Left cardiac atrium (tissue), 4 donors: ENCODE data around the gene IL16. TPM values are rescaled to one million over a fixed set of nuclear protein-coding genes. Genes with fewer than 3 reads are reported as not detected.
"Not testable (repeated sequence)": the region's sequence is repeated elsewhere in the genome, so short reads cannot be mapped to it uniquely, and the experiment has no call there.

Source experiments
- ATAC-seq, 2 donors: fragments of 200-7000 bp; cut with Tn5 transposase; one replicate each; pipeline ENCODE4 v1.9.1; 2020; ENCODE audit warnings: mild to moderate bottlenecking in 2 of 2, moderate library complexity in 2 of 2
- DNase-seq: peaks from one replicate; pipeline ENCODE4 v3.0.0-alpha.2; 2020
- intact Hi-C, 2 donors: fragments of 100-400 bp; cut with DNase I; formaldehyde crosslinking; loops; one replicate each; pipeline versions ENCODE4 v1.14.1 to v1.15.1; 2022 to 2023
- total RNA-seq, 2 donors: library from RNA; stranded (reverse); fragmentation: NEBNext Ultra II Directional; extraction: Animal tissue kit (Norgen Biotek cat#: 25700); gene quantifications; one replicate each; pipeline ENCODE4 v1.2.1, GENCODE V29; 2021
- donor health status: DM: no; HTN: yes; CAD: no.
- donor health status: DM: no; HTN: yes; CAD: no; lungs with severe emphysema.
- donor health status: DM: yes; HTN: yes; CAD: no.
- donor health status: Dilated cardiomyopathy.

Gene IL16
- total RNA-seq, 2 donors from 2014 or later = 4.7 to 10.1 TPM

DNA sequence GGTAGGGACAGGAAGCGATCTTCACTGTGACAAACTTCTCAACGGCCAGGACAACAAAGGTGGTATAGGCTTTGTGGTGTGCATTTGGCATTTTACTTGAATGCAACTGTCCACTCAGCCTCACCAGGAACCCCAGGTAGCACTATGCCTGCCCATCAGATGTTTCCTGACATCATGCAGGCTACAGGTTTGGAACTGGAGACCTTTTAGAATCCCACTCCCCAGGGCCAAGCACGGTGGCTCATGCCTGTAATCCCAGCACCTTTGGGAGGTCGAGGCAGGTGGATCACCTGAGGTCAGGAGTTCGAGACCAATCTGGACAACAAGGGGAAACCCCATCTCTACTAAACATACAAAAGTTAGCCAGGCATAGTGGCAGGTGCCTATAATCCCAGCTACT is 117.7 kb downstream of the IL16 start:
- ATAC-seq (no peak), DNase-seq (no peak)
- intact Hi-C loops = no loop called here

DNA sequence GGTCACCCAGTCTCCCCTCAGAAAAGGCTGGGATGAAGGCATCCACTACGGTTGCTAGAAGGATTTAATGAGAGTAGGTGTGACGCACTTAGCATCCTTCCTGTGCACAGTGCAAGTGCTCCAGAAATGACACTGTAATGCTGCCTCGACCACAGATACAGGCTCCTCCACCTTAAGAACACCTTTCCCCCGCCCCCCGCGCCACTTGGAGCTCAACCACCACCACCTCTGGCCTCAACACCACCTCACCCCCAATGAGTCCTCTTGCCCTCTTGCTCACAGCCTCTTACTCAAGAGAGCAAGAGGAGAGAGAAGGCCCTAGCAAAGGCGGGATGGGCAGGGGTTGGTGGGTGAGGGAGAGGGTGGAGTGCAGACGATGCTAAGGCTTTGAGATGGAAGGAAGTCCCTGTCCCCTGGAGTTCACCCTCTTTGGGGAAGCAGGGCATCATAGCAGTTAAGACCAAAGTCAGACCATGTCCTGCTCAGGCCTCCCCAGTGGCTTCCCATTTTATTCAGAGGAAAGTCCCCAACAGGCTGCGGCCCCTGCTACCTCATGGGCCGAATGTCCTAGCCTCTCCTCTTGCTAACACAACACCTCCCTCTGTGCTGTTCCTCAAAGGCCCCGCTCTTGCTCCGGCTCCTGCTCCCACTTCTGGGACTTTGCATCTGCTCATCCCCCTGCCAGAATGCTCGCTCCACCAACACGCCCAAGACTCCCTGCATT is 118.9 kb downstream of the IL16 start:
- ATAC-seq (no peak), DNase-seq (no peak)
- intact Hi-C loops = no loop called here

DNA sequence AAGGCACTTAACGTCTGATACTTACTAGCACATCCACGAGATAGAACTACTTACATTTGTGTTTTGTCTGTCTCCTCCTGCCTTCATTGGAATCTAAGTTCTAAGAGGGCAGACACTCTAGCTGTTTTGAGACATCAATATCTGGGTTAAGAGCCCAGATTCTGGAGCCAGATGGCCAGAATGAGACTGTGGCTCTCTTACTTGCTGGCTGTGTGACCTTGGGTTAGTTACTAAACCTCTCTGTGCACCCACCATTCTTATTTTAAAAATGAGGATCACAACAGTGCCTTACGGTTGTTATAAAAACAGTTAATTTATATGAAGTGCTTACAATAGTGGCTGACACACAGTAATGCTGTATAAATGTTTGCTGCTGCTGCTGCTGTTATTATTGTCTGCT is 119.6 kb downstream of the IL16 start:
- intact Hi-C loops = no loop called here
- ATAC-seq = no peak
- DNase-seq = no peak

DNA sequence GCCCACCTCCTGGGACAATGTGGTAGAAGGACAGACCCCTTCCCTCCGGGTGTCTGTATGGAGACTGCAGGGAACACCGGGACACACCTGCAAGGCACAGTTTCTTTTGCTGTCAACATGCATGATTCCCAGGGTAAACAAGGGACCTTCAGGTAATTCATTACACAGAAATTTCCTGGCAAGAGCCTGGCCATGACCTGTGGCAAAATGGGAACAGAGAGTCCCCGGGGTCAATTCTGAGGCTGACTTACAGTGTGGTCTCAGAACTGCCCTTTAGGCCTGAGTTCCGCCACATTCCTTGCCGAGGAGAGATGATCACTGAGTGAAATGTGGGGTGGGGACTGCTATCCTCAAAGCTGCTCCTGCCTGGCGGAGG is 121.0 kb downstream of the IL16 start:
- ATAC-seq (no peak), DNase-seq (no peak)
- intact Hi-C loops = no loop called here

DNA sequence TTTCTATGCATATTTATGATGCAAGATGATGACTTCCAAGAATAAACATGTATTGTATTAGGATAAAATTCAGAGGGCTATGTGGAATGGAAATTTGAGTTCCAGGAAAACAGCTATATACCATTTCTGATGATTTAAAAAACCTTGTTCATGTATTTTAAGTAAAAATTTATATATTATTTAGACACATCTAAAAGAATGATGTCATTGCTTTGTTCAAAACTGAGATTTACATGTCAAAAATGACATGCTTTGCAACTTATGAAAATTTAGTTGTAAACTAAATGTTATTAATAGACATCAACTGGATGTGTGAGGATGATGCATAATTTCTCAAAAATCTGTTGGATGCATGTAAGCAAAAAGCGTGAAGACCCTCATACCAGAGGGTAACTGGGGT is 125.0 kb downstream of the IL16 start:
- no peak for ATAC-seq
- no peak for DNase-seq
- intact Hi-C loops = no loop called here

DNA sequence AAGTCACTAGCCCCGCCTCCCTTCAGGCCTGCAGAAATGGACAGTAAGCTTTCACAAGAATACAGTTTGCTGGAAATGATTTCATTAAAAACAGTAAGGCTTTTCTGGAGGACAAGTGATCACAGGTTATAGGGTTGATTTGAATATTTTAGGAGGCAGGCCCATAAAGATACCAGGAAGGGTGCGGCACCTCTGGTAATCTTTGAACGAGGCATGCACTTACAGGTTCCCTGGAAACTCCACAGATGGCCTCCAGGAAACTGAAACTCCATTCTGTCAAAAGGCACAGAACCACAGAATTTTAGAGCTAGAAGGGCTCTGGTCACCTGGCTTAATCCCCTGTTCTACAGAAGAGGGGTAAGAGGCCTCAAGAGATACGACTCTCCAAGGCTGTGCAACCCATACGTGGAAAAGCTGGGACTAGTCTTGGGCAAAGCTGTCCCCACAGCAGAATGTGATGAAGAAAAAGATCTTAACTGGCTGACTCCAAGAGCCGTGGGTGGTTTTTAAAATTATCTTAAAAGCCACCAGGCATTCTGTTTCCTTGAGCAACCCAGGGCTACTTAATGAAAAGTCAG is 126.1 kb downstream of the IL16 start:
- ATAC-seq = no peak
- DNase-seq = no peak
- intact Hi-C loops = no loop called here

DNA sequence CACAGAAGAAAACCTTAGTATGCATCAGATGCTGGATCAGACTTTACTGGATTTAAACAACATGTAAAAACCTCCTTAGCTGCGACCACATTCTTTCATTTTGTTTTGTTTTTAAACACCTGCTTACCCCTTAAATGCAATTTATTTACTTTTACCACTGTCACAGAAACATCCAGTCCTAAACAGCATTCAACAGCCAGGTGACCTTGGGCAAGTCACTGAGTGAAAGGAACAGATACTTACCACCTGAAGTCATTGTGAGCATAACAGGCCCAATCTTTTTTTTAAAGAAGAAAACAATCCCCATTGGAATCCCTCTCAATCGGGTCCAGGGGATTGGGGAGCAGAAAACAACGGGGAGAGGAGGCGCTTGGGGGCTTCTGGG is 126.9 kb downstream of the IL16 start:
- DNase-seq = no peak
- intact Hi-C loops = no loop called here
- no peak for ATAC-seq

DNA sequence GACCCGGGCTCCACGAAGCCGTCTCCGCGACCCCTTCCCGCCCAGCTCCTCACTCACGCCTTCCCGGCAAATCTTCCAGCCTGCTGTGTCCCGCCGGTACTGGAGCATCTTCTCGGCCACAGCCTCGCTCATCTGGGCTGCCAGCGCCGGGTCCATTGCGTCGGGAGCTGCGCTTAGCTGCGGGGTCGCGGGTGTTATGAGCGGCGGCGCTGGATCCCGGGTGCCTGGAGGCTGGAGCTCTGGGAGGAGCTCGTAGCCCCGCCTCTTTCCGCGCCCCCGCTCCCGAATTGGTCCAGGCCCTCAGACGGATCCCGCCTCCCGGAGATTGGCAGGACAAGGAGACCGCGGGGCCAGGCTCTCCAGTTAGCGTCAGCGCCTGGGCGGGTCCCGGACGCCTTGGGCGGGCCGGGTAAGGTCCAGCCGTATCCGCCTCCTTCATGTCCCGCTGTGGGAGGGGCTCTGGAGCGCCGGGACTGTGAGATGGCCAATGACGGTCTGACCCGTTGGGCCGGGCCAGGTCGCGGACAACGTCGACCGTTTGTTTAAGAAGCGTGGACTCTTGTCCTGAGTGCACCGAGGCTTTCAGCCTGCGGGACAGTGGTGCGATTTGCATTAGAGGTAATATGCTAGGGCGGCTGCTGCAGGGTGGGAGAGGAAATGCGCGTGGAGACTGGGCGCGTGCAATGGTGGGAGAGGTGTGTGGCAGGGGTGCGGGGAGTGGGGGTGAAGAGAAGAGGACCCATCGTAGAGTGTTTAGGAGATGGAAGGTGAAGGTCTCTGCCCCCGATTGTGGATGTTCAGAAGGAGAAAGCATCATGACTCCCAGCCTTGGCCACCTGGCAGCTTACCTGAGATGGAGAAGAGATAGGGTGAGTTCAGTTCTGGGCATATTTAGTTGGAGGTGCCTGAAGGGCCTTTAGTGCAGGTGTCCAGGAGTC is 127.5 kb downstream of the IL16 start, which contains the start of gene STARD5:
Gene STARD5 (minus strand): TSS at position 198 of the 938 bp plus-strand sequence. CDS start 42 bp downstream, at position 156.
- intact Hi-C loops = no loop called here
- peak; percentile 100 for ATAC-seq

DNA sequence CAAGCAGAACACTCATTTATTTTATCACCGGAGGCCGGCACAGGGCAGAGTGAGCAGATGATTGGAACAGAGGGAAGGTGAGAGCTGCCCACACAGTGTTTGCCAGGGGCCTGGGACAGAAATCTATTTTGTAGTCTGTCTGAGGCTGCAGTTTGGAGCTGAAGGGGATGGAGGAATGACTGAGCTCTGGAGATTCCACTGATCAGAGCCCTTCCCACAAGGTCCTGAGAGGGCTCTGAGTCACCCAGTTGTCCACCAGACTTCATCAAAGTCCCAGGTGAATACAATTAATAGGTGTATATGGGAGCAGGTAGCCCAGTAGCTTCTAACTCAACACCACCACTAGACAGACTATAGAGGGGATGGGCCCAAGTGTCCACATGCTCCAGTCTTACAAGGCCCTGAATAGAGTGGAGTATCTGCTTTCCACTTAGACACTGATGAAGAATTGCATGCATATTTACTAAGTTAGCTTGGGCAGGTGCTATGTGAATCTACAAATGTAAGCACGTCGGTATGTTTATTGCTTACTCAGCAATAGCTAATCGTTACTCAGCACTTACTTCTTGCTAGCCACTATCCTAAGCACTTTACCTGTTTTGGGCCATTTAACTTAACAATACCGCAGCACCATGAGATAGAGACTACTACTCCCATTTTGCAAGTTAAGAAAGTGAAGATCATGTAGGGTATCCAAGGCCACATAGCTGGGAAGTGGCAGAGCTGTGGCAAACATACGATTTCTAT is 130.0 kb downstream of the IL16 start:
- DNase-seq (no peak), ATAC-seq (no peak)
- intact Hi-C loops = no loop called here

More for the DNA sequence above, 127.5 kb downstream of the IL16 start, which contains the start of gene STARD5:
- peak; percentile 100 for DNase-seq

DNA sequence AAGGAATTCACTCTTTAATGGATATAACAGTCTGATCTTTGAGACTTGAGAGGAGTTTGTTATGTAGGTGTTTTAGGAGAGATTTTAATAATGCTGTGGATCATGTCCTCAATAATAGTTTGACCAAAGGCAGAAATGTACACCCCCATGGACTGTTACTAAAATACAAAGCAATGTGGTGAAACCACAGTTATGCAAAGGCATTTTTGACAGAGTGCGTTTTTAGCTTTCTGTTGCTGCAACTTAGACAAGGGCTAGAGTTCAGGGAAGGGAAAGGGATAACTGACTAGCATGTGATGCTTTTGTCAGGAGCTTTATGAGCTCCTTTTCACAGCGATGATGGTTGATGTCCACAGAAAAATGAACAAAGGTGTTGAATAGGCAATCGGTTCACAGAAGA is 130.8 kb downstream of the IL16 start:
- intact Hi-C loops = no loop called here
- DNase-seq = no peak
- no peak for ATAC-seq

DNA sequence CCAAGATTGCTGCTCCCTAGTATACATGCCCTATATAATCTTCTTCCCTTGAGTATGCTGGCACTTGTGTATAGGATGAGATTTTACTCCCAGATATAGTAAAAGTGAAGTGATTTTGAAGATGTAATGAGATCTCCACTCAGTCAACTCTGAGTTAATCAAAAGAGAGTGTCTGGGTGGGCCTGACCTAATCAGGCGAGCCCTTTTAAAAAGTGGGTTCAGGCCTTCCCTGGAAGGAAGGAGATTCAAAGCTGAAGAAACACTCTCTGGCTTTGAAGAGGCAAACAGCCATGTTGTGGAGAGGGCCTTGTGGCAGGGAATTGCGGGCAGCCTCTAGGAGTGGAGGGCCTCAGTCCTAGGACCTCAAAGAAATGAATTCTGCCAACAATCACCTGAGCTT is 132.8 kb downstream of the IL16 start:
- no peak for ATAC-seq

DNA sequence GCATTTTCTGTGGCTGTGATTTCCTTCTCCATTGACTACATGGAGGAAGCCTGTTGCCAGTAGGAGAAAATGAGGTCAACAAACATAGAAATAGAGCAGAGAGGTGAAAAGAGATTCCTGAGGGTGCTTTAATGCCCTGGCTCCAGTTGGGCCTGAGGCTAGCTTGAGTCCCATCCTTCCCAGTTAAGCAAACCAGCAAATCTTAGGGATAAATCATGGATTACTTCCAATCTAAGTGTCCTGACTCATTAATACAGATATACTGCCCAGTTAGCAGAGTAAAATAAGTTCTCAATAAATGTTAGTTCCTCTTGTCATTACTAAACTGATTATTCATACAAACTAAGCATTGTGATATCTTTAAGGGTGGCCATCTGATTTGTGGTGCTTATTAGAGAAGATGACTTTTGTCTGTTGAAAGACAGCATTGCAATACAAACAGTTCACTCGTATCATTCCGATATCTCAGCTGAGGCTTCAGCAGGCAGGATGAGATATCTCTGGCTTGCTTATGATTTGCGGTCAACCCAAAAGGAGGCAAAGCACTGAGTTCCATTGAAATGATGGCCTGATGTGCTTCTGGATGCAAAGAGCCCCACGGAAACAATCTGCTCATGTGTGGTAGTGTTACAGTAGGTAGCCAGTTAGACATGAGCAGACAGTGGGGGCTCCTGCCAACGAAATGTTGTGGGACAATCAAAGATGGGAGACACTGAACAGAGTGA is 133.8 kb downstream of the IL16 start:
- ATAC-seq (no peak), DNase-seq (no peak)
- intact Hi-C loops = loop anchor here in 1 of 2 donors (10.0 kb wide), 1 partner anchor 46 kb away; no protein-coding TSS in a partner anchor

More for the DNA sequence above, 132.8 kb downstream of the IL16 start:
- intact Hi-C loops = no loop called here
- DNase-seq = no peak

DNA sequence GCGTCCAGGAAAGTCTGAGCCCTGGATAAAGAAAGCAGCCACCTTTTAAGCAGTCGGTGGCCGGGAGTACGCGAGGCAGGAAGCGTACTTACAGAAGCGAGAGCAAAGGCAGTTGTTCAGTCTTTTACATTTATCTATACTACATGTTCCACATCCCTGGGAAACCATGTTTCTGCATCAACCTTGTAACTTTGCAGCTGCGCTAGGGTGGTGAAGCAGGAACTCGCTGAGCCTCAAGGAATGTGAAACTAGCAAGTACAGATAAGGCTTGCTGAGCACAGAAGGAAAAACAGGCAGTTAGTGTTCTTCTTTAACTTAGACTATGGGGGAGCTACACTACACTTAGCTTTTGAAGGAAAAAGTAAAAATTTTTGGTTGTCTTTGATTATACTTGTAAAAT is 134.5 kb downstream of the IL16 start:
- intact Hi-C loops = loop anchor here in 1 of 2 donors (10.0 kb wide), 1 partner anchor 46 kb away; no protein-coding TSS in a partner anchor
- not testable (repeated sequence) for DNase-seq, ATAC-seq

DNA sequence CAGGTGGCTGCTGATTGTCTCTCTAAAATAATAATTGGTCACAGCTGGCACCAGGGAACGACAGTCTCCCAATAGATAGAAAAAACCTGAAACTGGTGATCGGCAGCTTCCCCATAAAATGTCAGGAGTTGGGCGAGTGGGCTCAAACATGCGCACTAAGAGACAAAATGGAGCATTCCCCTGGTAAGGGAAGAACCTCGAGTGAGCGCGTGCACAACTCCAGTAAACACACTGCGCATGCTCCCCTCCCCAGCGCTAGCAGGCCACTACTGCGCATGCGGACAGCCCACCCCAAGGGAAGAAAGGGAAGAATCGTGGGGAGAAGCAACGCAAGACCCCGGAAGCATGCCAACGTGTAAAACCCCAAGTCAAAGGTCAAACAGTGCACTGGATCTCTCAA is 134.9 kb downstream of the IL16 start:
- DNase-seq (no peak), ATAC-seq (no peak)
- intact Hi-C loops = loop anchor here in 1 of 2 donors (10.0 kb wide), 1 partner anchor 47 kb away; no protein-coding TSS in a partner anchor

DNA sequence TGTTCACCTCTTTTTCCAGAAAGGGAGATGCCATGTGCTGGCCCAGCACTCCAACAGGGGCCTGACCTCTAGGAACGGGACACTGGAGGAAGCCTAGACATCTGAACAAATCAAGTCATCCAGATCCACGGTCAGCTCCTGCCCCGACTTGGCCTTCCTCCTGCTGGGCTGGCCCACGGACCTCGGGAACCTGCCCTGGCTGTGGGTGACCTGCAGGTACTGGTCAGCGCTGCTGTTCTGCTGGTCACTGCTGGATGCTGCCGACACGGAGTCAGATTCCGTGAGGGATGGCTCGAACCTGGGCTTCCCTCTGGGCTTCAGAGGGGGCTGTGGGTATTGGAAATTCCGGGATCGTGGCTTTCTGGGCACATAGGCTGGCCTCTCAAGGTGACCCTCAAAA is 135.6 kb downstream of the IL16 start:
- ATAC-seq (no peak), DNase-seq (no peak)
- intact Hi-C loops = loop anchor here in 1 of 2 donors (10.0 kb wide), 1 partner anchor 48 kb away; no protein-coding TSS in a partner anchor

DNA sequence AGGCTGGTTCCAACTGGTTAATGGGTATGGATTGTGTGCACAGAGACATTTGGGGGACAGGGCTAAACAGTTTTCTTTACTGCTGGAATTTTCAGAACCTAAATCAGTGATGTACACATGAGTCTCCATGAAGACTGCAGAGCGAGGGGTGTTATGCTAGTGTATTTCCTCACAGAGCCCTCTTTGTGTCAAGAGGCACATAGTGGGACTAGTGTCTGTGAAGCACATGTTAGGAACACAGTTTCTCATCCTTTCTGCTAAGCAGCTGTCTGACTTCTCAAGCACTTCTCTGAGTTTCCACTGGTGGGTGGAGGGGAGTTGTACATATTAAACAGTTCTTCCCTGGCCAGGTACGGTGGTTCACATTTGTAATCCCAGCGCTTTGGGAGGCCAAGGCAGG is 136.7 kb downstream of the IL16 start:
- ATAC-seq (no peak), DNase-seq (no peak)
- intact Hi-C loops = loop anchor here in 1 of 2 donors (10.0 kb wide), 1 partner anchor 49 kb away; no protein-coding TSS in a partner anchor

DNA sequence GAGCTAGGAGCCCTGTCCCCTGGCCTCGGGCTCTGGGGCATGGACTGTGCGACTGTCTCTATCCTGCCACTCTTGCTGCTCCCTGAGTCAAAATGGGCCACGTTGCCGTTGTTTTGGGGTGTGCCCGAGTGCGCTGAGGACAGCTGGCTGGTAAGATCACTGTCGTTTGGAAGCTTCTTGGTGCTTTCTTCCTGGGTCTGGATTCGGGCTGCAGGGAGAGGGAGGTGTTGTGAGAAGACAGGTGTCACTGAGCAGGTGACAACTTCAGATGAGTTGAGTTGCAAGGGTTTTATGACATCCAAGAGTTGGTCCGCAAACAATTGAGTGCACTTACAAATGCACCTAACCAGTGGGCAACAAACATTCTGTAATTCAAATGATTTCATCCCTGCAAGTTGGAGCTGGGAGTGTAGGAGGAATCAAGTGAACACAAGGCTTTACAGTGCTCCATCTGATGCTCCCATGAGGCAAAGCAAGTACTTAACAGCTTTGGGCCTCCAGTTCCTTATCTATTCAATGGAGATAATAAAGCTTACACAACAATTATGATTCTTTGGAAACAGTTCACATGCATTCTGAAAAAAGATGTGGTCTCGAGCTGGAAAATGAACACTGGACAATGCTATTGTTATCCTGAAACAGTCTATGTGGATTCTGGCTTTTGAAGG is 138.2 kb downstream of the IL16 start:
- DNase-seq = no peak
- peak in 1 of 2 donors; percentile 34 for ATAC-seq
- intact Hi-C loops = loop anchor here in 1 of 2 donors (10.0 kb wide), 1 partner anchor 50 kb away; no protein-coding TSS in a partner anchor

DNA sequence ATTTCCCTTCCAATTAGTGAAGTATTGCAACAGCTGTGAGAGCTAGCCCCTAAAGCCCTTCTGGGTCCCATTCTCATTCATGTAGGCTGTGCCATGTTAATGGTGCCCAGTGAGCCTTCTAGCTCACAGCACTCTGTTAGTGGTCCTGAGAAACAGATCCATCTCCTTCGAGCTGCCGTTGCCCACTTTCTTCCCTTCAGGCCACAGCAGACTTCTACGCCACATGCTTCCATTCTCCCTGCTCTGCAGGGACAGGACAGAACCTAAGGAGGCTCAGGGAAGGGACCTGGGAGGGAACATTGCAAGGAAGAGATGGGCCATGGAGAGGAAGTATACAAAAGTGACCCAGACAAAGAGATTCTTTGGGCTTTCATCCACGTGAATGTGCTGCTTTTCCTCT is 139.0 kb downstream of the IL16 start:
- intact Hi-C loops = loop anchor here in 1 of 2 donors (10.0 kb wide), 1 partner anchor 51 kb away; no protein-coding TSS in a partner anchor
- no peak for ATAC-seq
- no peak for DNase-seq
